HepG2 (cell line): ENCODE measurements around the gene TRIM3. TPM values are rescaled to one million over a fixed set of nuclear protein-coding genes. Genes with fewer than 3 reads are reported as not detected.

ENCODE experiments used
- AKNA ChIP-seq: sonication (generic); formaldehyde crosslinking; IDR thresholded peaks from 2 replicates; pipeline ENCODE4 v1.4.0; 2020; ENCODE audit warnings: missing genetic modification reagents, borderline replicate concordance
- ARID3A ChIP-seq: IDR thresholded peaks from 2 replicates; pipeline ENCODE4 v1.6.1; 2012; ENCODE audit warnings: low read depth, low read length, improper control_type of control experiment
- HNRNPL ChIP-seq: fragments of 200-400 bp; formaldehyde crosslinking; IDR thresholded peaks from 2 replicates; pipeline ENCODE4 v1.6.1; 2017; ENCODE audit warnings: mild to moderate bottlenecking, low read depth, low read length
- IRX3 ChIP-seq: sonication (generic); formaldehyde crosslinking; IDR thresholded peaks from 2 replicates; pipeline ENCODE4 v1.8.1; 2023; ENCODE audit warnings: mild to moderate bottlenecking, low read depth, missing genetic modification reagents, borderline replicate concordance
- PAX8 ChIP-seq: sonication (generic); formaldehyde crosslinking; IDR thresholded peaks from 2 replicates; pipeline ENCODE4 v1.8.0; 2022; ENCODE audit warnings: mild to moderate bottlenecking, missing genetic modification reagents, borderline replicate concordance
- PLRG1 ChIP-seq: fragments of 450-650 bp; conservative IDR thresholded peaks from 2 replicates; pipeline ENCODE4 v1.6.1; 2016
- RBM39 ChIP-seq: fragments of 200-400 bp; formaldehyde crosslinking; IDR thresholded peaks from one replicate; pipeline ENCODE4 v1.6.1; 2018; ENCODE audit warnings: antibody characterized with exemption, mild to moderate bottlenecking, low read depth, low read length; ENCODE audit not compliant: poor library complexity, severe bottlenecking
- ZNF878 ChIP-seq: sonication (generic); formaldehyde crosslinking; IDR thresholded peaks from 2 replicates; pipeline ENCODE4 v1.8.1; 2023; ENCODE audit warnings: mild to moderate bottlenecking, missing genetic modification reagents, moderate library complexity
- ZSCAN9 ChIP-seq: IDR thresholded peaks from 2 replicates; pipeline ENCODE4 v1.6.1; 2016; ENCODE audit warnings: borderline replicate concordance
- polyA plus RNA-seq, 8 experiments: library from polyadenylated mRNA; depleted of rRNA in 3 of 8; stranded (reverse) in 7 of 8; unstranded in 1 of 8; fragments of >200 nt; fragmentation: Illumina TruSeq in 4 of 8; extraction: Trizol in 4 of 8; gene quantifications; 2 replicates each; pipeline versions ENCODE4 v1.2.1 to v1.2.3, GENCODE V29; 2011 to 2016; ENCODE audit warnings: low read depth in 4 of 8, missing spikeins in 1 of 8, mixed read lengths in 1 of 8; ENCODE audit not compliant: insufficient read depth in 1 of 8
- total RNA-seq, 5 experiments: library from RNA; depleted of rRNA; stranded (reverse); fragments of >200 nt; fragmentation: Illumina TruSeq; extraction: Trizol; gene quantifications; 2 replicates each; pipeline ENCODE4 v1.2.3, GENCODE V29; 2016; ENCODE audit warnings: low read depth in 1 of 5

The TRIM3 gene
- total and polyA plus RNA-seq, 2 of the 13 experiments (the other 11 are each of a cell fraction or from before 2014, with no cell fraction given) = 3.6 to 6.3 TPM

GRCh38 chr11:6411594-6412031, 62.1 kb downstream of the TRIM3 start (continued):
- TF ChIP-seq AKNA (CRISPR knock-in tag) (no peak), IRX3 (CRISPR knock-in tag) (no peak), PLRG1 (no peak), ZSCAN9 (no peak), PAX8 (CRISPR knock-in tag) (no peak), ARID3A (no peak), HNRNPL (no peak), ZNF878 (CRISPR knock-in tag) (no peak), RBM39 (no peak)
- TF ChIP-seq, all 625 proteins: peak for 0
